Activated naive CD8-positive, alpha-beta T cell treated with anti-CD3 and anti-CD28 coated beads, Interleukin-2, amount 50 U/mL, for 24 hours (primary cell): ENCODE results near the gene SCG5.

ENCODE experiments used
- ATAC-seq: fragments of 150-1000 bp; cut with Tn5 transposase; one replicate; pipeline ENCODE4 v1.10.0; 2021
- DNase-seq: peaks from one replicate; pipeline ENCODE4 v3.0.0; 2021
- H3K27ac Mint-ChIP-seq: one replicate; pipeline ENCODE4 v1.8.0; 2021; ENCODE audit warnings: mild to moderate bottlenecking, mixed read lengths
- H3K27me3 Mint-ChIP-seq: one replicate; pipeline ENCODE4 v1.8.0; 2021; ENCODE audit warnings: mixed read lengths
- H3K36me3 Mint-ChIP-seq: one replicate; pipeline ENCODE4 v1.8.0; 2021; ENCODE audit warnings: low read depth, mixed read lengths
- H3K4me1 Mint-ChIP-seq: one replicate; pipeline ENCODE4 v1.8.0; 2021; ENCODE audit warnings: mixed read lengths
- H3K4me3 Mint-ChIP-seq: one replicate; pipeline ENCODE4 v1.8.0; 2021; ENCODE audit warnings: mild to moderate bottlenecking, moderate library complexity, mixed read lengths
- H3K9me3 Mint-ChIP-seq: one replicate; pipeline ENCODE4 v1.8.0; 2021; ENCODE audit warnings: mixed read lengths

The SCG5 gene

DNA sequence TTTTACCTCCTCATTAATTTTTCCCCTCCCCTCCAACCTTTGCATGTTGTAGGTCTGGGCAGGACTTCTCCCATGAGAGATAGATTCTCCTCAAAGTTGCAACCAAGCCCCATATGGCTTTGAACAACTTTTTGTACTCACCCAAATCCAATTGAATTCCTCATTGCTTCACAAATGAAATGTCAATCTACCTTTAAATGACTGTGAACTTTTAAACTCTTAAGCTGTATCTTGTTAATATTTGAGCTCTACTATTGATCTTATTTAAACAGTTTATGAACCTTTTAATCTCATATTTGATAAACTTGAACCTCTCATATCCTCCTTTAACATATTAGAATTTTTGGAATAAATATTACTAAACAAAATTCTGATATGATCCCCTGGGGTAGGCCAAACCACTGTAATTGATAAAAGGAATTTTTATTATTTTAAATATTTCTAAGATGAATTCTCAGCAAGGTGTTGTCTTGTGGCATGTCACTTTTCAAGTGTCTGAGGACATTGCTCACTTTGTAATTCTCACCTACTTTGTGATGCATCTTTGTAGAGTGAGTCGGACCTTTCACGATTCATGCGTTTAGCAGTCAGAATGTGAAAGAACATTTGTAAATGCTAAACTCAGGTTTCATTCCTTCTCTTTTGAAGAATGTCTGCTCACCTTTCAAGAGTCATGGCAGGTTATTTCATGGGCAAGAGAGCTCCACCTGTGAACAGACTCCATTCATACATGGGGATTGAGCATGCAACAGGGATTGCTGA, 52.9 kb downstream of the SCG5 start:
- Mint-ChIP-seq H3K27me3 (peaks cover 3% of the 10 kb centered on the region), H3K4me1 (no peaks in the 10 kb centered on the region), H3K27ac (no peak overlapping the region), H3K4me3 (no peak overlapping the region), H3K9me3 (no peaks in the 10 kb centered on the region), H3K36me3 (no peaks in the 10 kb centered on the region)
- ATAC-seq = no peak
- DNase-seq = no peak

DNA sequence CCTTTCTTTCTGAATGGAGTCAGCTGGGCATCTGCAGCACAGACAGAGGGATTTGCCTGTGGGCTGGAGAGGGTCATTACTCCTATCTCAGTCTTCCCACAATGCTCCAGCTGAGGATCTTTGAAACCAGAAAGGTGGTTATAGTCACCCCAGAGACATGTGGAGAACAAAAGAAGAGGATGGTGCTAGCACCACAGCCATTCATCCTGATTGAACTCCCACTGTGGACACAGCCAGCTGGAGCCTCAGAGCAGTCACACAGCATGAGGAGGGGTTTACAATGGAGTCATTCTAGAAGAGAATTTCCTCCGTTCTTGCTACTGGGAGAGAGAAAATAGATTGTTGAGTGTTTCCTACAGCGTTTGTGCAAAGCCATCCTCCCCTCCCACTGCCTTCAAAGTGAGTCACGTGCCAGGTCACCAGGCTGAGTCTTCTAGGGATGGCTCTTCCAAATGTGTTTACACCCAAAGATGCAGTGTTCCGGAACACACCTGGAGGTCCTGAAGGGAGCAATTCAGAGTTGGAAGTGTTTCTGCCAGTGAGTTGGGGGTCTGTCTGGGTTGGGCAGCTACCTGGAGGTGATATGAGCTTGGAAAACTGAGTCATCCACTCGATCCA, 57.4 kb downstream of the SCG5 start:
- Mint-ChIP-seq H3K27ac (no peak overlapping the region), H3K4me3 (no peak overlapping the region), H3K9me3 (no peaks in the 10 kb centered on the region), H3K36me3 (no peaks in the 10 kb centered on the region), H3K27me3 (peaks cover 9% of the 10 kb centered on the region), H3K4me1 (no peaks in the 10 kb centered on the region)
- no peak for ATAC-seq
- no peak for DNase-seq

DNA sequence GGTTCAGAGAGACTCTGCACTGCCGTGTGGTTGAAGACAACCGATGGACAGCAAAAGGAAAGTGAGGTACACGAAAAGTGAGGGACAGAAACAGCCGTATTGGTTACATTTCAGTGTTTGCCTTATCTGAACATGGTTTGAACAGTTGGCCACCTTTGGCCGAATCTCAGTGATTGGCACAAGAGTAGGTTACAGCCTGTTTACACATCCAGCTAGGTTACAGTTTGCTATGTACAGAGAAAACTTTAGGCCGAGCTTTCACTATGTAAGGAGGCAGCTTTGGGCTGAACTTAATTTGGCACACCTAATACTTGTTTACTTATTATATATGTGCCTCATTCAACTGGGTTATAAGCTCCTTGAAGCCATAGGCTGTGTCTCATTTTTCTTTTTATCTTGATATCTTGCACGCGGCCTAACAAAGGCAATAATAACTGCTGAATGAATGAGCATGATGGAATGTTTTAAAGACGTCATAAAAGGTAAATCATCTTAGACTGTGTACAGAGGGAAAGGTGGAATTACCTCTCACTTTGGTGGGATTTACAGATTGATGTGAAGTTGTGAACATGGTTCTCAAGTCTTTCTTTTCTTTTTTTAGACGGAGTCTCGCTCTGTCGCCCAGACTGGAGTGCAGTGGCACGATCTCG, 59.1 kb downstream of the SCG5 start:
- no peak for DNase-seq
- no peak for ATAC-seq
- no peaks in the 10 kb centered on the region for H3K36me3 Mint-ChIP-seq
- H3K9me3 Mint-ChIP-seq = no peaks in the 10 kb centered on the region
- no peak overlapping the region for H3K27ac Mint-ChIP-seq
- H3K4me3 Mint-ChIP-seq = no peak overlapping the region
- H3K27me3 Mint-ChIP-seq = peaks cover 10% of the 10 kb centered on the region
- no peaks in the 10 kb centered on the region for H3K4me1 Mint-ChIP-seq

DNA sequence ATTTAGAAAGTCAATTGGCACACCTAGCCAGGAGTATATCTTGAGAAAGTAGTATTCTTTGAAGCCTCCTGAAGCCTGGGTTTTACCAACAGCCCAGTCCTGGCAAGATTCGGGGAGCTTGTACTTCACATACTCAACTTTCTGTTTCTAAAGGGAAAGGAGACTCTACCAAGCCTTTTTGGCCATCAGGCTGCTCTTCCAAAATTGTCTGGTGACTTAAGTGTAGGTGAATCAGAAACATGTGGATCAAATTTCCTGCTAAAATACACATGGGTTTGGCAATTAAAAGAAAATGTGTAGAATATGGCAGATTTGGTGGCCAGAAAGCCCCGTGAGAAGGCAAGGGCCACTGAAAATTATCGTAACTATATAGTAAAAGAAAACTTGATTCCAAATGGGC, 60.4 kb downstream of the SCG5 start:
- ATAC-seq = no peak
- Mint-ChIP-seq H3K36me3 (no peaks in the 10 kb centered on the region), H3K4me1 (no peaks in the 10 kb centered on the region), H3K4me3 (no peak overlapping the region), H3K9me3 (no peaks in the 10 kb centered on the region), H3K27ac (no peak overlapping the region), H3K27me3 (peaks cover 16% of the 10 kb centered on the region)
- DNase-seq = no peak

DNA sequence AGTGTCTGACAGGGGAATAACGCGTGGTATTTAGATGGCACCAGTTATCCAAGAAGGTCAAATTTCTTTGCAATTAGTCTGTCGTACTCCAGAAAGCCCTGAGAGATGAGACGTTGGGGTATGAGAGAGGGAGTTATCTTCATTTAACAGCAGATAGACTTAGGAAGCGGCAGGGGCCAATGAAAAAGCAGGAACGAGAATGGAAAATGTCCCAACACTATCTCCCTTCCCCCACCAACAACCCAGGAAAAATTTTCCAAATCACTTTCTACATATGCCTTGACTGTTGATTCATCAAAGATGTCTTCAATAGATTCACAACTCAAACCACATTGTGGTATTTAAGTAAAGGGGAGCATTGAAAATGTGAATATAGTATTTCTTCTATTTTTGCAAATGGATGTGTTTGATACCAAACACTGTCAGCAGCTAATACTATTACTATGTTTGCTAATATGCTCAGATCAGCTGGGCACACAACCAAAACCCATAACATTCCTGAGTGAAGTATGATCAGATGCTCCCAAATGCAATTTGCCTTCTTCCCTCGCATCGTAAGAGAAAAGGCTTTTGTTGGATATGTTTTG, 63.0 kb downstream of the SCG5 start:
- no peak for DNase-seq
- ATAC-seq = no peak
- H3K27ac Mint-ChIP-seq = no peak overlapping the region
- H3K27me3 Mint-ChIP-seq = peaks cover 28% of the 10 kb centered on the region
- H3K9me3 Mint-ChIP-seq = no peaks in the 10 kb centered on the region
- H3K4me3 Mint-ChIP-seq = no peak overlapping the region
- no peaks in the 10 kb centered on the region for H3K4me1 Mint-ChIP-seq
- no peaks in the 10 kb centered on the region for H3K36me3 Mint-ChIP-seq

DNA sequence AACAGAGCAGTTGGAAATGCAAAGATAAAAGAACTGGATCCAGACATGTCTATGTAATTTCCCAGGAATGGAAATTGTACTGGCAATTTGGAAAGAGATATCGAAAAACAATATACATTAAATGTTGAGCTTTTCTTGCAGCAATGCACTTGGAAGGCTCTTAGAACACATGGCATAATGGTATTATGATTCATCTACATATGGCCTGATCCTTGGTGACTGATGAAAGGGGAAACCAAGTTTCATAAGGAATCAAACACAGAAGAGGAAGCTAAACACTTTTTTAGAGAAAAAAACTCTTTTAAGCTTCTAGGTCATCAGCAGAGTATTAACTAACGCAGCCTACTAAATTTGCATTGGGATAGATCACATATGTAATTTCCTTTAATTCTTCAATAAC, 63.9 kb downstream of the SCG5 start:
- Mint-ChIP-seq H3K27ac (no peak overlapping the region), H3K9me3 (no peaks in the 10 kb centered on the region), H3K36me3 (no peaks in the 10 kb centered on the region), H3K27me3 (peaks cover 32% of the 10 kb centered on the region), H3K4me3 (no peak overlapping the region), H3K4me1 (no peaks in the 10 kb centered on the region)
- ATAC-seq (no peak), DNase-seq (no peak)

DNA sequence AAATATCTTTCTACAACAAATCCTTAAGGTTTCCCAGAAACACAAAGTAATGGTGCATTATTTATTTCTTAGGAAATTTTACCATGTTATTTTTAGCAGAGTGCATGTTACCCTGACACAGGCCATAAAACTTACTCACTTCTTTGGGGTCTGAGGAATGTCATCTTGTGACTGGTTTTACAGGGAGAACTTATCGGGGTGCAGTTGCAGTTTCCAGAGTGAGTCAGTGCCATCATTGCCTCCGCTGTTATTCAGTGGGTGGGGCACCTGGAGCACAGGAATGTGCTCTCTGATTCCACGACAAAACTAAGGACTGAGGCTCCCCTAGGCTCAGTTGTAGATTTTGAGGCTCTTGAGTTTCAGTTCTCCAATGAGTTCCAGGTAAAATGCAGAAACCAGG, 65.2 kb downstream of the SCG5 start:
- Mint-ChIP-seq H3K27me3 (peaks cover 38% of the 10 kb centered on the region), H3K36me3 (no peaks in the 10 kb centered on the region), H3K4me3 (no peak overlapping the region), H3K27ac (no peak overlapping the region), H3K4me1 (no peaks in the 10 kb centered on the region), H3K9me3 (no peaks in the 10 kb centered on the region)
- ATAC-seq (no peak), DNase-seq (no peak)

DNA sequence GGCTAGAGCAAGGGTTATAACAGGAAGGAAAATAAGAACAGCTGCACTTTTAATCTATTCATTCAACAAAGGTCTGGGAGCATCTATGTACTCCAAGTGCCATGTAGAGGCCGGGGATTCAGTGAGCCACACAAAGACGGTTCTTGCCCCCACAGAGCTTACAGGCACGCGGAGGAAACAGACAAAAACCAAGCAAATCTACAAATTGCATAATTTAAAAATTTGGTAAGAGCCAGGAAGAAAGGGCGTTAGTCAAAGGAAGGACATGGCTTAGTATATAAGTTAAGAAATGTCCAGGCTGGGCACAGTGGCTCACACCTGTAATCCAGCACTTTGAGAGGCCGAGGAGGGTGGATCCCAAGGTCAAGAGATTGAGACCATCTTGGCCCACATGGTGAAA, 65.9 kb downstream of the SCG5 start:
- H3K27me3 Mint-ChIP-seq = peaks cover 40% of the 10 kb centered on the region
- no peaks in the 10 kb centered on the region for H3K36me3 Mint-ChIP-seq
- H3K27ac Mint-ChIP-seq = no peak overlapping the region

DNA sequence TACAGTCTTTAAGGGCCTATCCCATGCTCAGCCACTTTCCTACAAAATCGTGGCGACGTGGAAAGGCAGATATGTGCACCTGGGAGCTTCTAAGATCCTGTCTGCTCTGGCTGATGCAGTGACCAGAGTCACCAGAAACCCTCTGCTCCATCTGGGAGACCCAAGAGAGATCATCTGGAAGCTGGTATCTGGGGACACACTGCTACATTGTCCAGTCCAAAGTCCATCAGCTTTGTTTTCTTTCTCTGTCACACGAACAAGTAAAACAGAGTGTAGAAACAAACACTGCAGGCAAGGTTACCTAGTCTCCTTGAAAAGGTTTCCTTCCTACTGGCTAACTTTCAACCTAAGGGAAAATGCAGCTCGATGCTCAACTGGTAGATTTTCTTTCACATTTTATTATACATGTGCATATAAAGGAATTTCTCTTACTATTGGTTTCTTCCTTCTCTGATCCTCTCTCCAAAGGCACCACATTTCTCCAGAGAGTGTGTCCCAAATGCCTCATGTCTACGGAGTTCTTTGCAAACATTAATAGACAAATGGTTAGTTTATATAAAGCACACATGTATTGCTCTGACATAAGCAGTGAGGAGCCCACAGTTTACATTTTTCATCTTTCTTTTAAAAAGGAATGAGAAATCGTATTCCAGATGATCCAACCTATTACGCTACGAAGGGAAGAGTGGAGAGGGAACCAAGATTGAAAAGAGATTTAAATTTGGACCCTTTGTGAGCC, 68.0 kb downstream of the SCG5 start:
- no peak for ATAC-seq
- no peaks in the 10 kb centered on the region for H3K9me3 Mint-ChIP-seq
- H3K4me3 Mint-ChIP-seq = no peak overlapping the region
- H3K27me3 Mint-ChIP-seq = peaks cover 45% of the 10 kb centered on the region
- H3K36me3 Mint-ChIP-seq = no peaks in the 10 kb centered on the region
- H3K4me1 Mint-ChIP-seq = no peaks in the 10 kb centered on the region
- H3K27ac Mint-ChIP-seq = no peak overlapping the region
- no peak for DNase-seq

More for the DNA sequence above, 65.9 kb downstream of the SCG5 start:
- H3K9me3 Mint-ChIP-seq = no peaks in the 10 kb centered on the region
- no peaks in the 10 kb centered on the region for H3K4me1 Mint-ChIP-seq
- no peak overlapping the region for H3K4me3 Mint-ChIP-seq
- no peak for ATAC-seq
- no peak for DNase-seq

DNA sequence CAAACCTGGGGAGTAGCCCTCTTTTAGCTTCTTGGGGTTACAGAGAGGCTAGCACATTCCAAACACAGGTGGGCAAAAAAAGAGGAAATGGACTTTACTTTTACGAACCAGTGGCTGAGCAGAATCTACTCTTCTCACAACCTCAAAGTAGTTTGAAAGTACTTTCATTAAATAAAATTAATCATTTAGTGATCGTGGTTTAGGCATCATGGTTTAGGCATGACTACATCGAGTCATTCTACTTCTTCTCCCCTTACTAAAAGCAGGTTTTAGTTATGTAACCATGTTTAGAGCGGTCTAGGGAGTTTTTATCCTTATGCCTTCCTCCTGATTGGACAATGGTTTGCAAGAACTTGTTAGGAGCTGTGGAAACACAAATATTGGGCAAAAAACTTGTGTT, 73.8 kb downstream of the SCG5 start:
- DNase-seq = no peak
- Mint-ChIP-seq H3K27ac (no peak overlapping the region), H3K36me3 (no peaks in the 10 kb centered on the region), H3K4me3 (no peak overlapping the region), H3K27me3 (peaks cover 65% of the 10 kb centered on the region), H3K9me3 (no peaks in the 10 kb centered on the region), H3K4me1 (peaks cover 21% of the 10 kb centered on the region)
- ATAC-seq = no peak

DNA sequence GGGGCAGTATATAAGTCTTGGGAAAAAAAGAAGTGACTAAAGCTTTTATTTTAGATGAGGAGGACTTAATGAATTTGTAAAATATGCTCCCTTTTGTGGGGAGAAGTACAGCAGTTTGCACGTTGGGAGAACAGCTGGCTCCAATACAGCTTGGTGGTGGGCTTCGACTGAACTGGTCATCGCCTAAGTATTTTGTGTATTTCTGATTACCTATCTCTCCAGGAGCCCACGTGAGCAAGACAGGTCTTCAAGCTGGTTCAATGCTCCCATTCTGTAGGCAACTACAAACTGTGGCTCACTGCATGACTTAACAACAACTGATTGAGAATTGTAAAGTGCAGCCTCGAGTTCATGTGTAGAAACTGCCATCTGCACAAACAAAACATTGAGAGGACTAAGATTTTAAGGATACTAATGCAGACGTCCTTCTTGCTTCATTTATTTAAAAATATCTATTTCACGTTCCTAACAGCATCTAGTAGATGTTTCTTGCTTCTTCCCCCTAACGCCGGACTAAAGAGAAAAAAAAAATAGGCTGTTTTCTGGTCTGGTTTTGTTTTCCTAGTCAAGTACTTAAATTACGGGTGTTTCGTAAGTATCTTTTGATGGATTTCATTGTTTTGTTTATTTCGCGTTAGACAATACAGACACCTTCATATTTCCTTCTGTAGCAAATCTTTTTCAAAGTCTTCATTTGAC, 74.9 kb downstream of the SCG5 start:
- Mint-ChIP-seq H3K9me3 (no peaks in the 10 kb centered on the region), H3K36me3 (no peaks in the 10 kb centered on the region), H3K27ac (no peak overlapping the region), H3K4me1 (peaks cover 21% of the 10 kb centered on the region), H3K4me3 (peak overlapping the region; percentile 15), H3K27me3 (peaks cover 69% of the 10 kb centered on the region)
- DNase-seq = no peak
- no peak for ATAC-seq

DNA sequence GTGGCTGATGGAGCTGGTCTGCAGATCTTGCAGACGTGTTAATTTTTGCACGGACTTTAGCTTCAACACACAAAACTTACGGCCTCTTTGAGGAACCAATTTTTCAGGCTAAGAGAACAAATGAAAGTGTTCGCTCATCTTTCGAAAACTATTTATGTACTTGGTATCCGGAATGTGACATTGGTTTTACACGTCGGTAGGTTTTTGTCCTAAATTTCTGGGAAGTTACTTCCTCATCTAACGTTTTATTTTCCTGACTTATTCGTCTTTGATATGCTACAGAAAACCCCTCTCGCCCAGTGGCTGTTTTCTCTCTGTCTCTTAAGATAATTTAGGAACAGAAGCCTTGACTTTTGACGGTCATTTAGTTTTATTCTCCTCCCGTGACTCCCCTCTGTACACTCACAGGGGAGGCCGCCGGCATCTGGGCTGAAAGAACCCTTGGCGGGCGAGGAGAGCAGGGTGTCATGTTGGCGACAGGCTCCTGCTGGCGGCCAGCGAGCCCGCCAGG, 75.5 kb downstream of the SCG5 start:
- Mint-ChIP-seq H3K4me3 (peak overlapping the region; percentile 15), H3K36me3 (no peaks in the 10 kb centered on the region)
- no peak for DNase-seq

DNA sequence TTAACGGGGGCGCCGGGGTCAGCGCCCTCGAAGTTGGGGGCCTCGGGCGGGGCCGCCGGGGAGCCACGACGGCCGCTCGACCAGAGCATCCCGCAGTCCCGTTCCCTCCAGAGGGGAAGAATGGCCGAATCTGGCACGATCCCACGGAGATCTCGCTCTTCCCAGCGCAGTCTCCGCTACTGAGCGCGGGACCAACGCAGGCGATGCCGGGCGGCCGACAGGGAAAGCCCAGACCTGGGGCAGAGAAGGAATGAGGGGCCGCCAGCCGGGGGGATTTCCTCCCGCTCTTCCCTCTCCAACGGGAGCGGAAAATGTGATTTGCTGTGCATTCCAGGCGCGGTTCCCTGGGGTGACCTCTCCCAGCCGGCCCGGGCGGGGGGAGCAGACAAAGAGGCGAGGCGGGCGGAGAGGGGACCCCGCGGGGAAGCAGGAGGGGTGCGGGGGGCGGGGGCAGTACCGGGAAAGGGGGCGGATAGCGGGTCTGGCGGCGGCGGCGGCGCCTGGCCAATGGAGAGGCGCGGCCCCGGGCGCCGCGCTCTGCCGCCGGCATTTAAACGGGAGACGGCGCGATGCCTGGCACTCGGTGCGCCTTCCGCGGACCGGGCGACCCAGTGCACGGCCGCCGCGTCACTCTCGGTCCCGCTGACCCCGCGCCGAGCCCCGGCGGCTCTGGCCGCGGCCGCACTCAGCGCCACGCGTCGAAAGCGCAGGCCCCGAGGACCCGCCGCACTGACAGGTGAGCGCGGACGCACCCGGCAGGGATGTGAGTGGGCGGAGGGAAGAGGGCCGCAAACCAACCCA, 76.1 kb downstream of the SCG5 start, which contains the start of gene GREM1:
Gene GREM1 (plus strand): TSS at position 579 of the 801 bp plus-strand sequence. CDS start 12,687 bp downstream, outside the sequence.
- peaks cover 23% of the 10 kb centered on the region for H3K4me1 Mint-ChIP-seq
- H3K27ac Mint-ChIP-seq = no peak within 1 kb of the TSS
- no peaks in the 10 kb centered on the region for H3K9me3 Mint-ChIP-seq
- ATAC-seq (no peak), DNase-seq (no peak)
- H3K36me3 Mint-ChIP-seq = no peaks in the 10 kb centered on the region
- peaks cover 77% of the 10 kb centered on the region for H3K27me3 Mint-ChIP-seq
- peak within 1 kb of the TSS; percentile 15 for H3K4me3 Mint-ChIP-seq

More for the DNA sequence above, 75.5 kb downstream of the SCG5 start:
- no peak for ATAC-seq
- Mint-ChIP-seq H3K4me1 (peaks cover 21% of the 10 kb centered on the region), H3K9me3 (no peaks in the 10 kb centered on the region), H3K27ac (no peak overlapping the region), H3K27me3 (peaks cover 70% of the 10 kb centered on the region)
